ENCODE results near the gene COL23A1. TPM values are rescaled to one million over a fixed set of nuclear protein-coding genes. Genes with fewer than 3 reads are reported as not detected.

The COL23A1 gene
- polyA plus RNA-seq, 2 of the 4 experiments (the other 2 are of a cell fraction), result not detected

GRCh38 chr5:178324481-178325310, 265.5 kb downstream of the COL23A1 start:
- Histone ChIP-seq H3K4me2 (no peak overlapping the region), H3K4me3 (no peak overlapping the region), H3K4me1 (no peaks in the 10 kb centered on the region), H3K9me3 (no peaks in the 10 kb centered on the region), H3K27ac (no peak overlapping the region)
- no peak for FAIRE-seq
- DNase-seq (ENCODE audit: low read depth in 1 of 2, low spot score in 1 of 2), result no peak
- TF ChIP-seq EHF (CRISPR knock-in tag; IDR thresholded peaks at IDR 0.05) (no peak), CBX2 (IDR thresholded peaks at IDR 0.05; ENCODE audit: borderline replicate concordance, low read depth) (no peak), PBX3 (IDR thresholded peaks at IDR 0.05) (no peak), ZFP36 (IDR thresholded peaks at IDR 0.05; ENCODE audit: borderline replicate concordance, partially characterized antibody) (no peak), MAZ (IDR thresholded peaks at IDR 0.05; ENCODE audit: borderline replicate concordance, low read depth, low read length) (no peak), CHD4 (IDR thresholded peaks at IDR 0.05; ENCODE audit: borderline replicate concordance) (no peak), HES2 (IDR thresholded peaks at IDR 0.05) (no peak)
- POLR2A ChIA-PET, result no interaction called here
- ATAC-seq, result no peak
- CTCF ChIA-PET, result interaction anchor here (0.6 kb wide), 1 partner anchor 702 kb away, joined by 3 read pairs; no protein-coding TSS in a partner anchor
- 35% methylated on average over 31 of the region's 31 CpGs for WGBS (ENCODE audit: missing lambda C conversion rate)

GRCh38 chr5:178323961-178324360, 266.2 kb downstream of the COL23A1 start:
- no peak overlapping the region for H3K4me3 ChIP-seq
- 46% methylated on average over 7 of the region's 7 CpGs for WGBS (ENCODE audit: missing lambda C conversion rate)
- no peak overlapping the region for H3K27ac ChIP-seq
- ChIA-PET CTCF (no interaction called here), POLR2A (no interaction called here)
- H3K9me3 ChIP-seq, result no peaks in the 10 kb centered on the region
- FAIRE-seq (no peak), DNase-seq (ENCODE audit: low read depth in 1 of 2, low spot score in 1 of 2) (no peak), ATAC-seq (no peak)
- H3K4me1 ChIP-seq, result no peaks in the 10 kb centered on the region
- H3K4me2 ChIP-seq, result no peak overlapping the region
- TF ChIP-seq CBX2 (IDR thresholded peaks at IDR 0.05; ENCODE audit: borderline replicate concordance, low read depth) (no peak), NR3C1 (IDR thresholded peaks at IDR 0.05) (no peak), REST (IDR thresholded peaks at IDR 0.05) (no peak), KDM5A (IDR thresholded peaks at IDR 0.05) (no peak), EHF (CRISPR knock-in tag; IDR thresholded peaks at IDR 0.05) (no peak), KDM1A (IDR thresholded peaks at IDR 0.05; ENCODE audit: low read depth) (no peak)

- POLR2A ChIA-PET, result no interaction called here
- Histone ChIP-seq H3K9me3 (no peaks in the 10 kb centered on the region), H3K4me1 (no peaks in the 10 kb centered on the region), H3K27ac (no peak overlapping the region), H3K4me2 (no peak overlapping the region), H3K4me3 (no peak overlapping the region)
- no peak for FAIRE-seq
- ATAC-seq, result no peak
- TF ChIP-seq TP53 (CRISPR knock-in tag; IDR thresholded peaks at IDR 0.05) (no peak), RFX5 (IDR thresholded peaks at IDR 0.05) (no peak), BCL3 (IDR thresholded peaks at IDR 0.05) (no peak), FOXS1 (CRISPR knock-in tag; IDR thresholded peaks at IDR 0.05) (no peak), POLR2A (IDR thresholded peaks at IDR 0.05; ENCODE audit: low read length) (no peak), EP300 (IDR thresholded peaks at IDR 0.05) (no peak)
- CTCF ChIA-PET, result no interaction called here
- 38% methylated on average over 3 of the region's 6 CpGs for WGBS (ENCODE audit: missing lambda C conversion rate)
- DNase-seq (ENCODE audit: low read depth in 1 of 2, low spot score in 1 of 2), result no peak
These were observed 266.7 kb downstream of the COL23A1 start for GRCh38 chr5:178323541-178323865.

Data from A549 (cell line).